K562 (cell line): Measurements from ENCODE around the gene PLEK2. TPM values are rescaled to one million over a fixed set of nuclear protein-coding genes. Genes with fewer than 3 reads are reported as not detected.

Experiments
- ATAC-seq: fragments of 200-7000 bp; cut with Tn5 transposase; 3 replicates; pipeline ENCODE4 v1.9.1; 2020; ENCODE audit warnings: moderate library complexity
- BruUV-seq: library from RNA; stranded (reverse); fragments of 400-500 nt; replicated peaks from 2 replicates; lab custom pipeline; 2021; lab: Mats Ljungman, UMichigan
- CTCF ChIA-PET: fragments of 300-600 bp; formaldehyde crosslinking; extraction: SDS; loops from one replicate; lab custom pipeline; 2021; ENCODE audit warnings: low intra/inter-chr PET ratio; lab: Yijun Ruan, JAX
- POLR2A ChIA-PET: fragments of 300-600, 350-650 bp; sonication (Branson Sonifier 250); formaldehyde crosslinking; extraction: SDS; loops from one replicate; lab custom pipeline; 2021; ENCODE audit warnings: antibody characterized with exemption, inconsistent platforms; lab: Yijun Ruan, JAX
- DNase-seq, 4 experiments: peaks; one replicate each; pipeline versions ENCODE4 v3.0.0 to v3.0.0-alpha.2; 2011 to 2018; ENCODE audit warnings: low spot score in 3 of 4, mixed read lengths in 3 of 4; ENCODE audit errors: extremely low read depth in 1 of 4
- FAIRE-seq: peaks from 2 replicates; lab custom pipeline; 2011; peaks lifted over from hg19 to GRCh38; lab: Jason Lieb, UNC
- H2AFZ ChIP-seq: 2 replicates; pipeline ENCODE4 v1.6.0; 2011; ENCODE audit warnings: low read depth, low read length, control low read depth, inconsistent platforms
- H3K27ac ChIP-seq: fragments of 200-600 bp; 3 replicates; pipeline ENCODE4 v1.8.0; 2011; ENCODE audit warnings: low read depth, mild to moderate bottlenecking, control low read depth, inconsistent platforms, low read length, moderate library complexity, mixed read lengths; ENCODE audit errors: extremely low read depth
- H3K27me3 ChIP-seq, 2 experiments: fragments of 300-600 bp in 1 of 2; 2 replicates in 1 of 2; 3 replicates in 1 of 2; pipeline versions ENCODE4 v1.6.0 to v1.8.0; 2011; ENCODE audit warnings: inconsistent platforms in 2 of 2, low read length in 2 of 2, mild to moderate bottlenecking in 1 of 2, mixed read lengths in 1 of 2, moderate library complexity in 1 of 2; ENCODE audit not compliant: control insufficient read depth in 2 of 2, insufficient read depth in 2 of 2
- H3K36me3 ChIP-seq: fragments of 300-600 bp; 3 replicates; pipeline ENCODE4 v1.8.0; 2011; ENCODE audit warnings: mild to moderate bottlenecking, low read length, inconsistent platforms; ENCODE audit not compliant: control insufficient read depth, insufficient read depth
- H3K4me1 ChIP-seq, 2 experiments: fragments of 200-600 bp in 1 of 2; replicated peaks in 1 of 2; 2 replicates in 1 of 2; 3 replicates in 1 of 2; pipeline versions ENCODE4 v1.5.1 to v1.8.0; 2011; ENCODE audit warnings: inconsistent platforms in 2 of 2, low read length in 2 of 2, mild to moderate bottlenecking in 1 of 2, mixed read lengths in 1 of 2, moderate library complexity in 1 of 2; ENCODE audit not compliant: control insufficient read depth in 2 of 2, insufficient read depth in 2 of 2
- H3K4me2 ChIP-seq: 2 replicates; pipeline ENCODE4 v1.6.1; 2011; ENCODE audit warnings: low read length, control low read depth, inconsistent platforms, mixed read lengths; ENCODE audit not compliant: insufficient read depth
- H3K4me3 ChIP-seq: fragments of 200-600 bp; sonication (generic), shearing (Covaris generic); 2 replicates; pipeline ENCODE4 v1.5.1; 2016; ENCODE audit warnings: control low read depth, inconsistent platforms
- H3K79me2 ChIP-seq: fragments of 200-600 bp; 3 replicates; pipeline ENCODE4 v1.8.0; 2011; ENCODE audit warnings: low read length, inconsistent platforms; ENCODE audit not compliant: control insufficient read depth, insufficient read depth
- H3K9ac ChIP-seq, 2 experiments: 2 replicates each; pipeline versions ENCODE4 v1.6.0 to v1.6.1; 2011; ENCODE audit warnings: low read depth in 2 of 2, low read length in 2 of 2, control low read depth in 1 of 2, inconsistent platforms in 1 of 2, mild to moderate bottlenecking in 1 of 2, mixed read lengths in 1 of 2; ENCODE audit not compliant: insufficient read depth in 1 of 2
- H3K9me1 ChIP-seq: one replicate; pipeline ENCODE4 v1.6.0; 2011; ENCODE audit warnings: inconsistent platforms, mild to moderate bottlenecking, low read length, moderate library complexity; ENCODE audit not compliant: control insufficient read depth, insufficient read depth
- H3K9me3 ChIP-seq: replicated peaks from 2 replicates; pipeline ENCODE4 v1.5.1; 2011; ENCODE audit warnings: low read depth, low read length, inconsistent platforms; ENCODE audit not compliant: control insufficient read depth, insufficient read depth
- H4K20me1 ChIP-seq: replicated peaks from 2 replicates; pipeline ENCODE4 v1.6.1; 2011; ENCODE audit warnings: low read length, inconsistent platforms, mixed read lengths; ENCODE audit not compliant: control insufficient read depth, insufficient read depth
- ADNP ChIP-seq: fragments of 200-800 bp; sonication (Bioruptor generic); IDR thresholded peaks from 2 replicates; pipeline ENCODE4 v1.6.1; 2016; ENCODE audit warnings: missing genetic modification characterization, missing compliant biosample characterization
- CEBPG ChIP-seq, 3 experiments: fragments of 200-800 bp in 1 of 3; sonication (Bioruptor generic) in 1 of 3; sonication (generic) in 1 of 3; formaldehyde crosslinking in 1 of 3; IDR thresholded peaks in 2 of 3; conservative IDR thresholded peaks in 1 of 3; 2 replicates each; pipeline versions ENCODE4 v1.6.1 to v1.8.0; 2016 to 2022; ENCODE audit warnings: missing compliant biosample characterization in 2 of 3, missing genetic modification characterization in 2 of 3, mild to moderate bottlenecking in 1 of 3, missing genetic modification reagents in 1 of 3
- ELF4 ChIP-seq: fragments of 450-650 bp; formaldehyde crosslinking; IDR thresholded peaks from 2 replicates; pipeline ENCODE4 v1.4.0; 2022; ENCODE audit warnings: missing genetic modification characterization
- PHB ChIP-seq: fragments of 250-450 bp; sonication (Bioruptor Pico); IDR thresholded peaks from 2 replicates; pipeline ENCODE4 v1.5.0; 2021
- SMARCB1 ChIP-seq: IDR thresholded peaks from 2 replicates; pipeline ENCODE4 v1.6.1; 2011; ENCODE audit warnings: improper control_type of control experiment, low read depth; ENCODE audit not compliant: insufficient read length
- TFAM ChIP-seq: fragments of 250-450 bp; sonication (Bioruptor Pico); conservative IDR thresholded peaks from 2 replicates; pipeline ENCODE4 v1.5.0; 2021; ENCODE audit warnings: mild to moderate bottlenecking, moderate library complexity
- ZBTB8A ChIP-seq: fragments of 450-650 bp; IDR thresholded peaks from 2 replicates; pipeline ENCODE4 v1.6.1; 2018; ENCODE audit warnings: mild to moderate bottlenecking, moderate library complexity; ENCODE audit not compliant: partially characterized antibody
- ZEB2 ChIP-seq: fragments of 450-650 bp; IDR thresholded peaks from 2 replicates; pipeline ENCODE4 v1.6.1; 2016
- ZKSCAN8 ChIP-seq: fragments of 200-800 bp; sonication (Bioruptor generic); IDR thresholded peaks from 2 replicates; pipeline ENCODE4 v1.6.1; 2016; ENCODE audit warnings: missing genetic modification characterization, missing compliant biosample characterization
- ZNF146 ChIP-seq: IDR thresholded peaks from one replicate; pipeline ENCODE4 v1.6.1; 2018; ENCODE audit warnings: missing compliant biosample characterization; ENCODE audit not compliant: unreplicated experiment
- ZNF780A ChIP-seq: fragments of 250-450 bp; sonication (Bioruptor Pico); IDR thresholded peaks from 2 replicates; pipeline ENCODE4 v1.5.0; 2021; ENCODE audit warnings: mild to moderate bottlenecking
- WGBS: fragments of 100-300 bp; shearing (Covaris generic); methylation state at CpG from one replicate; pipeline ENCODE4 v1.1.6; 2016; ENCODE audit warnings: low coverage, mixed read lengths; ENCODE audit not compliant: insufficient coverage; ENCODE audit errors: missing lambda C conversion rate; 5-methylcytosine and 5-hydroxymethylcytosine counted together
- in situ Hi-C: fragments of 300-500 bp; cut with MboI; formaldehyde crosslinking; loops from 4 replicates; pipeline ENCODE4 v1.15.0; 2018; ENCODE audit warnings: inconsistent platforms, mixed read lengths
- intact Hi-C: fragments of 100-400 bp; cut with micrococcal nuclease; formaldehyde crosslinking; loops from 2 replicates; pipeline ENCODE4 v1.14.2; 2022
- polyA plus RNA-seq, 8 experiments: library from polyadenylated mRNA; depleted of rRNA in 4 of 8; stranded (reverse) in 5 of 8; unstranded in 3 of 8; fragments of >200 nt; fragmentation: Nextera tagmentation in 2 of 8; fragmentation: Illumina TruSeq in 1 of 8; extraction: Ambion mirVana in 2 of 8; extraction: Trizol in 1 of 8; gene quantifications; 2 replicates each; pipeline versions ENCODE4 v1.2.1 to v1.2.3, GENCODE V29; 2011 to 2014; ENCODE audit warnings: inconsistent platforms in 1 of 8, missing spikeins in 1 of 8
- total RNA-seq, 7 experiments: library from RNA; depleted of rRNA in 6 of 7; stranded (reverse); fragments of >200 nt in 6 of 7; fragmentation: Illumina TruSeq in 2 of 7; extraction: Trizol in 2 of 7; gene quantifications; 2 replicates each; pipeline versions ENCODE4 v1.2.1 to v1.2.3, GENCODE V29; 2011 to 2021; ENCODE audit warnings: low replicate concordance in 1 of 7
- TF ChIP-seq, protein P1 (sequence below): fragments of 450-650 bp; IDR thresholded peaks from 2 replicates; pipeline ENCODE4 v1.6.1; 2017; ENCODE audit warnings: mild to moderate bottlenecking, moderate library complexity
- TF ChIP-seq, protein P2 (sequence below): fragments of 250-450 bp; sonication (Bioruptor Pico); IDR thresholded peaks from 2 replicates; pipeline ENCODE4 v1.6.1; 2021; ENCODE audit warnings: mild to moderate bottlenecking
- TF ChIP-seq, protein P3 (sequence below): fragments of 250-450 bp; sonication (Bioruptor Pico); IDR thresholded peaks from 2 replicates; pipeline ENCODE4 v1.9.0; 2021; ENCODE audit warnings: mild to moderate bottlenecking, inconsistent platforms
- TF ChIP-seq, protein P4 (sequence below): fragments of 450-650 bp; IDR thresholded peaks from 2 replicates; pipeline ENCODE4 v1.6.1; 2016; ENCODE audit warnings: antibody characterized with exemption

PLEK2 gene
- total and polyA plus RNA-seq, 9 of the 15 experiments (the other 6 are each of a cell fraction or from before 2014, with no cell fraction given) = not detected

DNA sequence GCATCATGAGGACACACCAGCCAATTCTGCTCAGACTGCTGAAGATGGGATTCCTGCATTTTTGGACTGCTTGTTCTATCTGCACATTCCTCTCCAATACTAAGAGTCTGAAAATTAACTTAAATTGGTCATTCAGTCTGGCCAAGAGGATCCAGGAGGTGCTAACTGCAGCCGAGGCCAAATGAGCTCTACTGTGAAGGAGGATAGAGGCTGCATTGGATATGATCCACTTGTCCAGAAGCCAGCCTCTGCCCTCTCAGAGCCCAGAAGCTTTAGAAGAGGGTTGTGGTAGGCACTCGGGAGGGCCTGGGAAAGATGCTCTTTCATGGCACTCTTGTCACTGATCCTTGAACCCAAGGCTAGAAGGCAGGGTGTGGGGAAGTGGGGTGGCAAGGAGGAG lies 37.1 kb upstream of the PLEK2 start (continued):
- TF ChIP-seq, protein P1, sequence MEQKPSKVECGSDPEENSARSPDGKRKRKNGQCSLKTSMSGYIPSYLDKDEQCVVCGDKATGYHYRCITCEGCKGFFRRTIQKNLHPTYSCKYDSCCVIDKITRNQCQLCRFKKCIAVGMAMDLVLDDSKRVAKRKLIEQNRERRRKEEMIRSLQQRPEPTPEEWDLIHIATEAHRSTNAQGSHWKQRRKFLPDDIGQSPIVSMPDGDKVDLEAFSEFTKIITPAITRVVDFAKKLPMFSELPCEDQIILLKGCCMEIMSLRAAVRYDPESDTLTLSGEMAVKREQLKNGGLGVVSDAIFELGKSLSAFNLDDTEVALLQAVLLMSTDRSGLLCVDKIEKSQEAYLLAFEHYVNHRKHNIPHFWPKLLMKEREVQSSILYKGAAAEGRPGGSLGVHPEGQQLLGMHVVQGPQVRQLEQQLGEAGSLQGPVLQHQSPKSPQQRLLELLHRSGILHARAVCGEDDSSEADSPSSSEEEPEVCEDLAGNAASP = no peak

DNA sequence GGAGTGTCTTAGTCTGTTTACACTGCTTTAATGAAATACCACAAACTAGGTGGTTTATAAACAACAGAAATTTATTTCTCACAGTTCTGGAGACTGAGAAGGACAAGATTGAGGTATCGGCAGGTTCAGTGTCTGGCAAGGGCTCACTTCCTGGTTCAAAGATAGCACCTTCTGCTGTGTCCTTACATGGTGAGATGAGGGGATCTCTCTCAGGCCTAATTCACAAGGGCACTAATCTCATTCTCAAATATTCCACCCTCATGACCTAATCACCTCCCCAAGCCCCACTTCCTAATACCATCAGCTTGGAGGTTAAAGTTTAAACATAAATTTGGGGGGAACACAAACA lies 35.0 kb upstream of the PLEK2 start:
- Histone ChIP-seq H3K79me2 (no peaks in the 10 kb centered on the region), H3K4me3 (no peak overlapping the region), H2AFZ (peak overlapping the region; percentile 65; the same call in 1 of the 2 replicates), H3K9ac (no peak overlapping the region), H3K27me3 (no peaks in the 10 kb centered on the region; a peak in 2 of 5 replicates), H3K36me3 (no peaks in the 10 kb centered on the region), H3K4me2 (no peak overlapping the region), H3K9me1 (no peaks in the 10 kb centered on the region), H3K4me1 (no peaks in the 10 kb centered on the region; a peak in 2 of 5 replicates), H3K27ac (no peak overlapping the region), H3K9me3 (no peaks in the 10 kb centered on the region), H4K20me1 (no peaks in the 10 kb centered on the region)
- BruUV-seq = no TSS peak
- intact Hi-C loops = no loop called here
- 43% methylated on average over 1 of the region's 1 CpG for WGBS
- ChIA-PET POLR2A (interaction anchor here (0.6 to 1.4 kb wide), 5 partner anchors 9 to 20 kb away, joined by 3 read pairs; no protein-coding TSS in a partner anchor), CTCF (no interaction called here)
- ATAC-seq (peak; percentile 37; the same call in 1 of the 3 replicates), FAIRE-seq (no peak), DNase-seq (no peak)
- in situ Hi-C loops = no loop called here
- TF ChIP-seq ZBTB8A = no peak
- TF ChIP-seq, protein P2, sequence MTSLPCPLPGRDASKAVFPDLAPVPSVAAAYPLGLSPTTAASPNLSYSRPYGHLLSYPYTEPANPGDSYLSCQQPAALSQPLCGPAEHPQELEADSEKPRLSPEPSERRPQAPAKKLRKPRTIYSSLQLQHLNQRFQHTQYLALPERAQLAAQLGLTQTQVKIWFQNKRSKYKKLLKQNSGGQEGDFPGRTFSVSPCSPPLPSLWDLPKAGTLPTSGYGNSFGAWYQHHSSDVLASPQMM (CRISPR knock-in tag) = no peak
- TF ChIP-seq ADNP = no peak
- TF ChIP-seq ELF4 (CRISPR knock-in tag) = no peak
- no peak for TF ChIP-seq ZKSCAN8 (CRISPR knock-in tag)
- TF ChIP-seq, protein P3, sequence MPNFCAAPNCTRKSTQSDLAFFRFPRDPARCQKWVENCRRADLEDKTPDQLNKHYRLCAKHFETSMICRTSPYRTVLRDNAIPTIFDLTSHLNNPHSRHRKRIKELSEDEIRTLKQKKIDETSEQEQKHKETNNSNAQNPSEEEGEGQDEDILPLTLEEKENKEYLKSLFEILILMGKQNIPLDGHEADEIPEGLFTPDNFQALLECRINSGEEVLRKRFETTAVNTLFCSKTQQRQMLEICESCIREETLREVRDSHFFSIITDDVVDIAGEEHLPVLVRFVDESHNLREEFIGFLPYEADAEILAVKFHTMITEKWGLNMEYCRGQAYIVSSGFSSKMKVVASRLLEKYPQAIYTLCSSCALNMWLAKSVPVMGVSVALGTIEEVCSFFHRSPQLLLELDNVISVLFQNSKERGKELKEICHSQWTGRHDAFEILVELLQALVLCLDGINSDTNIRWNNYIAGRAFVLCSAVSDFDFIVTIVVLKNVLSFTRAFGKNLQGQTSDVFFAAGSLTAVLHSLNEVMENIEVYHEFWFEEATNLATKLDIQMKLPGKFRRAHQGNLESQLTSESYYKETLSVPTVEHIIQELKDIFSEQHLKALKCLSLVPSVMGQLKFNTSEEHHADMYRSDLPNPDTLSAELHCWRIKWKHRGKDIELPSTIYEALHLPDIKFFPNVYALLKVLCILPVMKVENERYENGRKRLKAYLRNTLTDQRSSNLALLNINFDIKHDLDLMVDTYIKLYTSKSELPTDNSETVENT = no peak
- TF ChIP-seq PHB = no peak
- no peak for TF ChIP-seq TFAM (CRISPR knock-in tag)
- TF ChIP-seq SMARCB1 = no peak
- TF ChIP-seq, protein P4, sequence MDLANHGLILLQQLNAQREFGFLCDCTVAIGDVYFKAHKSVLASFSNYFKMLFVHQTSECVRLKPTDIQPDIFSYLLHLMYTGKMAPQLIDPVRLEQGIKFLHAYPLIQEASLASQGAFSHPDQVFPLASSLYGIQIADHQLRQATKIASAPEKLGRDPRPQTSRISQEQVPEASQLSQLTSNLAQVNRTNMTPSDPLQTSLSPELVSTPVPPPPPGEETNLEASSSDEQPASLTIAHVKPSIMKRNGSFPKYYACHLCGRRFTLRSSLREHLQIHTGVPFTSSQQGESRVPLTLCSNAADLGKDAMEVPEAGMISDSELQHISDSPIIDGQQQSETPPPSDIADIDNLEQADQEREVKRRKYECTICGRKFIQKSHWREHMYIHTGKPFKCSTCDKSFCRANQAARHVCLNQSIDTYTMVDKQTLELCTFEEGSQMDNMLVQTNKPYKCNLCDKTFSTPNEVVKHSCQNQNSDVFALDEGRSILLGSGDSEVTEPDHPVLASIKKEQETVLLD = no peak
- no peak for TF ChIP-seq ZNF780A (CRISPR knock-in tag)
- no peak for TF ChIP-seq ZEB2
- no peak for TF ChIP-seq CEBPG (CRISPR knock-in tag; IDR thresholded peaks at IDR 0.05)
- TF ChIP-seq CEBPG (tag; conservative IDR thresholded peaks at IDR 0.05 in 1 of 2, IDR thresholded peaks at IDR 0.05 in 1 of 2) = no peak
- no peak for TF ChIP-seq ZNF146
